ENCODE results near the gene ENO1.
"Not testable (repeated sequence)": the region's sequence is repeated elsewhere in the genome, so short reads cannot be mapped to it uniquely, and the experiment has no call there.

The ENO1 gene

GRCh38 chr1:8878448-8878697 lies at the start of gene ENO1:
TSS of gene ENO1 (minus strand) at chr1:8878686. CDS start at chr1:8874908, 3,778 bp downstream.
- no peak for DNase-seq (ENCODE audit: low read depth)
- H3K4me3 ChIP-seq (ENCODE audit: low read length): peak within 1 kb of the TSS; percentile 90

GRCh38 chr1:8926707-8927694 lies 48.5 kb upstream of the ENO1 start:
- no peak for TF ChIP-seq CTCF (IDR thresholded peaks at IDR 0.05; ENCODE audit: insufficient read depth, low read depth, low read length, missing control alignments)
- no peak overlapping the region for H3K4me3 ChIP-seq (ENCODE audit: low read length)
- DNase-seq (ENCODE audit: low read depth): no peak

More at GRCh38 chr1:8878448-8878697, at the start of gene ENO1:
- no peak for TF ChIP-seq CTCF (IDR thresholded peaks at IDR 0.05; ENCODE audit: insufficient read depth, low read depth, low read length, missing control alignments)

GRCh38 chr1:8925960-8926359 lies 47.5 kb upstream of the ENO1 start:
- DNase-seq (ENCODE audit: low read depth): no peak
- no peak overlapping the region for H3K4me3 ChIP-seq (ENCODE audit: low read length)
- TF ChIP-seq CTCF (IDR thresholded peaks at IDR 0.05; ENCODE audit: insufficient read depth, low read depth, low read length, missing control alignments): no peak

- no peak for TF ChIP-seq CTCF (IDR thresholded peaks at IDR 0.05; ENCODE audit: insufficient read depth, low read depth, low read length, missing control alignments)
- DNase-seq (ENCODE audit: low read depth): no peak
- no peak overlapping the region for H3K4me3 ChIP-seq (ENCODE audit: low read length)
Measured at GRCh38 chr1:8925406-8925805, 46.9 kb upstream of the ENO1 start.

GRCh38 chr1:8922962-8923361 lies 44.5 kb upstream of the ENO1 start:
- H3K4me3 ChIP-seq (ENCODE audit: low read length): no peak overlapping the region

GRCh38 chr1:8917536-8917935 lies 39.0 kb upstream of the ENO1 start:
- DNase-seq (ENCODE audit: low read depth): not testable (repeated sequence)

More at GRCh38 chr1:8922962-8923361, 44.5 kb upstream of the ENO1 start:
- DNase-seq (ENCODE audit: low read depth): no peak
- TF ChIP-seq CTCF (IDR thresholded peaks at IDR 0.05; ENCODE audit: insufficient read depth, low read depth, low read length, missing control alignments): no peak

GRCh38 chr1:8915446-8915845 lies 37.0 kb upstream of the ENO1 start:
- TF ChIP-seq CTCF (IDR thresholded peaks at IDR 0.05; ENCODE audit: insufficient read depth, low read depth, low read length, missing control alignments): no peak
- H3K4me3 ChIP-seq (ENCODE audit: low read length): no peak overlapping the region
- DNase-seq (ENCODE audit: low read depth): no peak

More at GRCh38 chr1:8917536-8917935, 39.0 kb upstream of the ENO1 start:
- not testable (repeated sequence) for H3K4me3 ChIP-seq (ENCODE audit: low read length)
